DOHH2 (cell line): ENCODE data around the gene ACSL1.

Experiments
- CTCF ChIP-seq: fragments of 200-600 bp; sonication (generic); IDR thresholded peaks from one replicate; pipeline ENCODE4 v1.5.1; 2014; ENCODE audit warnings: antibody characterized with exemption, mild to moderate bottlenecking, low read depth, low read length; ENCODE audit not compliant: poor library complexity, severe bottlenecking
- EZH2phosphoT487 ChIP-seq: fragments of 200-600 bp; sonication (generic); IDR thresholded peaks from 2 replicates; pipeline ENCODE4 v1.6.1; 2017; ENCODE audit warnings: borderline replicate concordance, mild to moderate bottlenecking, antibody characterized with exemption, low read length, moderate library complexity, mixed read lengths

- TF ChIP-seq CTCF (no peak), EZH2phosphoT487 (no peak)
These were observed 78.5 kb downstream of the ACSL1 start for GRCh38 chr4:184747034-184747830.
